Gastrocnemius medialis (tissue), 4 donors: ENCODE results near the gene AARS2. TPM values are rescaled to one million over a fixed set of nuclear protein-coding genes. Genes with fewer than 3 reads are reported as not detected.

Experiments used
- ATAC-seq, 2 donors: fragments of 150-250 bp; one replicate each; pipeline ENCODE4 v1.9.1; 2016
- DNase-seq, 2 donors: peaks; one replicate each; pipeline ENCODE4 v3.0.0-alpha.2; 2019
- H3K27ac ChIP-seq, 4 donors: fragments of 200-600 bp; sonication (generic); 1 replicate in 1 of 4; 2 replicates in 3 of 4; pipeline ENCODE4 v1.5.1; 2016 to 2018; ENCODE audit warnings: mild to moderate bottlenecking in 2 of 4, moderate library complexity in 1 of 4
- H3K27me3 ChIP-seq, 3 donors: fragments of 200-600 bp; sonication (generic) in 2 of 3; 1 replicate in 1 of 3; 2 replicates in 2 of 3; pipeline versions ENCODE4 v1.5.1 to v1.6.0; 2016 to 2019; ENCODE audit warnings: mild to moderate bottlenecking in 1 of 3, moderate library complexity in 1 of 3
- H3K36me3 ChIP-seq, 2 donors: fragments of 200-600 bp; sonication (generic) in 1 of 2; one replicate each; pipeline ENCODE4 v1.5.1; 2017 to 2018
- H3K4me1 ChIP-seq, 2 donors: fragments of 200-600 bp; sonication (generic) in 1 of 2; one replicate each; pipeline ENCODE4 v1.5.1; 2016 to 2017; ENCODE audit warnings: mild to moderate bottlenecking in 2 of 2
- H3K4me3 ChIP-seq, 4 donors: fragments of 200-600 bp; sonication (generic) in 3 of 4; 1 replicate in 1 of 4; 2 replicates in 3 of 4; pipeline ENCODE4 v1.5.1; 2016 to 2019; ENCODE audit warnings: mild to moderate bottlenecking in 2 of 4
- H3K9me3 ChIP-seq, 3 donors: fragments of 200-600 bp; sonication (generic) in 2 of 3; 1 replicate in 1 of 3; 2 replicates in 2 of 3; pipeline ENCODE4 v1.5.1; 2016 to 2019
- CTCF ChIP-seq, 5 experiments: fragments of 450-650 bp in 3 of 5; fragments of 200-600 bp in 2 of 5; sonication (generic) in 2 of 5; IDR thresholded peaks in 4 of 5; conservative IDR thresholded peaks in 1 of 5; 1 replicate in 4 of 5; 2 replicates in 1 of 5; pipeline ENCODE4 v1.5.1; 2016 to 2019; ENCODE audit warnings: antibody characterized with exemption in 5 of 5, mild to moderate bottlenecking in 3 of 5, moderate library complexity in 3 of 5
- POLR2A ChIP-seq, 2 donors: fragments of 450-650 bp; IDR thresholded peaks; one replicate each; pipeline ENCODE4 v1.6.1; 2017; ENCODE audit warnings: antibody characterized with exemption in 2 of 2, mild to moderate bottlenecking in 2 of 2, moderate library complexity in 2 of 2
- in situ Hi-C, 4 donors: fragments of 200-750 bp; cut with MboI; loops; one replicate each; pipeline versions ENCODE4 v1.15.0 to v1.8.0; 2017; ENCODE audit warnings: low sequenced_read_pairs in 4 of 4
- intact Hi-C: fragments of 100-400 bp; cut with DNase I; formaldehyde crosslinking; loops from one replicate; pipeline ENCODE4 v1.15.1; 2023; ENCODE audit warnings: low total_unique reads
- total RNA-seq, 4 donors: library from RNA; depleted of rRNA; stranded (reverse); fragments of >200 nt; gene quantifications; one replicate each; pipeline versions ENCODE4 v1.1.0 to v1.2.3, GENCODE V29; 2016

AARS2 gene
- total RNA-seq, 4 donors from 2014 or later, result 3.9 to 6.3 (median 4.5) TPM

GRCh38 chr6:44342489-44342888, 29.3 kb upstream of the AARS2 start, which contains the start of gene SPATS1:
Gene SPATS1, plus strand, starts transcription at chr6:44342650. Its CDS starts 446 bp downstream, at chr6:44343096.
- in situ Hi-C loops (loop anchor here in 2 of 4 donors (25.0 kb wide), 1 partner anchor 180 kb away; the partner anchor contains the start of gene CAPN11 (in 2 of the 2)), intact Hi-C loops (no loop called here)
- peak within 1 kb of the TSS; percentile 14 to 38 (median 26) for H3K4me3 ChIP-seq
- H3K4me1 ChIP-seq, result no peaks in the 10 kb centered on the region
- H3K9me3 ChIP-seq, result no peaks in the 10 kb centered on the region
- no peak for TF ChIP-seq CTCF (IDR thresholded peaks at IDR 0.05 in 4 of 5, conservative IDR thresholded peaks at IDR 0.05 in 1 of 5)
- TF ChIP-seq POLR2A (IDR thresholded peaks at IDR 0.05), result no peak
- ATAC-seq (no peak), DNase-seq (no peak)
- H3K27me3 ChIP-seq, result peaks cover 18 to 22% (median 21%) of the 10 kb centered on the region in 3 donors
- H3K27ac ChIP-seq, result no peak within 1 kb of the TSS
- no peaks in the 10 kb centered on the region for H3K36me3 ChIP-seq

- Histone ChIP-seq H3K27ac (no peak overlapping the region), H3K27me3 (peaks cover 18 to 22% (median 21%) of the 10 kb centered on the region in 3 donors), H3K4me3 (peak overlapping the region in 2 of 4 donors; percentile 14 to 38), H3K4me1 (no peaks in the 10 kb centered on the region), H3K36me3 (no peaks in the 10 kb centered on the region), H3K9me3 (no peaks in the 10 kb centered on the region)
- in situ Hi-C loops, result loop anchor here in 2 of 4 donors (25.0 kb wide), 1 partner anchor 180 kb away; the partner anchor contains the start of gene CAPN11 (in 2 of the 2)
- intact Hi-C loops, result no loop called here
- no peak for ATAC-seq
- TF ChIP-seq CTCF (IDR thresholded peaks at IDR 0.05 in 4 of 5, conservative IDR thresholded peaks at IDR 0.05 in 1 of 5), result no peak
- TF ChIP-seq POLR2A (IDR thresholded peaks at IDR 0.05), result no peak
- no peak for DNase-seq
Measured at GRCh38 chr6:44342052-44342451, 28.9 kb upstream of the AARS2 start.

- in situ Hi-C loops, result loop anchor here in 2 of 4 donors (25.0 kb wide), 1 partner anchor 179 kb away; the partner anchor contains the start of gene CAPN11 (in 2 of the 2)
Measured at GRCh38 chr6:44341095-44341890, 28.1 kb upstream of the AARS2 start.

More at GRCh38 chr6:44341095-44341890, 28.1 kb upstream of the AARS2 start:
- Histone ChIP-seq H3K27ac (no peak overlapping the region), H3K9me3 (no peaks in the 10 kb centered on the region), H3K27me3 (peaks cover 18 to 22% (median 21%) of the 10 kb centered on the region in 3 donors), H3K36me3 (no peaks in the 10 kb centered on the region), H3K4me3 (no peak overlapping the region), H3K4me1 (no peaks in the 10 kb centered on the region)
- ATAC-seq (no peak), DNase-seq (no peak)
- no peak for TF ChIP-seq CTCF (IDR thresholded peaks at IDR 0.05 in 4 of 5, conservative IDR thresholded peaks at IDR 0.05 in 1 of 5)
- no peak for TF ChIP-seq POLR2A (IDR thresholded peaks at IDR 0.05)
- intact Hi-C loops, result no loop called here
